OCI-LY7 (cell line): ENCODE results near the gene ARSH. TPM values are rescaled to one million over a fixed set of nuclear protein-coding genes. Genes with fewer than 3 reads are reported as not detected.
"Not testable (repeated sequence)": the region's sequence is repeated elsewhere in the genome, so short reads cannot be mapped to it uniquely, and the experiment has no call there.

ENCODE experiments used
- BruUV-seq: library from RNA; stranded (reverse); fragments of 400-500 nt; replicated peaks from 2 replicates; lab custom pipeline; 2021; lab: Mats Ljungman, UMichigan
- CTCF ChIA-PET: fragments of 300-600 bp; sonication (Branson Sonifier 250); formaldehyde crosslinking; loops from one replicate; lab custom pipeline; 2022; ENCODE audit warnings: antibody characterized with exemption; ENCODE audit not compliant: unreplicated experiment; lab: Charles Lee
- POLR2A ChIA-PET: fragments of 300-600 bp; sonication (Branson Sonifier 250); formaldehyde crosslinking; loops from one replicate; lab custom pipeline; 2022; ENCODE audit warnings: antibody characterized with exemption; lab: Charles Lee
- DNase-seq: peaks from one replicate; pipeline ENCODE4 v3.0.0-alpha.2; 2015; ENCODE audit warnings: low spot score
- H2AFZ ChIP-seq: fragments of 200-600 bp; sonication (generic), shearing (Covaris generic); 2 replicates; pipeline ENCODE4 v1.6.1; 2014; ENCODE audit warnings: mild to moderate bottlenecking, antibody characterized with exemption, low read length, moderate library complexity
- H3K27ac ChIP-seq: fragments of 200-600 bp; sonication (generic); 2 replicates; pipeline ENCODE4 v1.5.1; 2014; ENCODE audit warnings: mixed run types, low read depth, mild to moderate bottlenecking, moderate library complexity, low read length, inconsistent platforms; ENCODE audit not compliant: poor library complexity, severe bottlenecking
- H3K36me3 ChIP-seq: fragments of 200-600 bp; sonication (generic); 2 replicates; pipeline ENCODE4 v1.6.1; 2014; ENCODE audit warnings: mild to moderate bottlenecking, antibody characterized with exemption, low read length, moderate library complexity, mixed read lengths; ENCODE audit not compliant: insufficient read depth
- H3K4me1 ChIP-seq: fragments of 200-600 bp; sonication (generic); 2 replicates; pipeline ENCODE4 v1.5.1; 2014; ENCODE audit warnings: mild to moderate bottlenecking, low read length; ENCODE audit not compliant: insufficient read depth, poor library complexity, severe bottlenecking
- H3K4me2 ChIP-seq: fragments of 200-600 bp; sonication (generic); 2 replicates; pipeline ENCODE4 v1.6.1; 2014; ENCODE audit warnings: mild to moderate bottlenecking, low read length
- H3K4me3 ChIP-seq: fragments of 200-600 bp; sonication (generic); 2 replicates; pipeline ENCODE4 v1.5.1; 2014; ENCODE audit warnings: mild to moderate bottlenecking, low read depth, low read length; ENCODE audit not compliant: poor library complexity, severe bottlenecking
- H3K79me2 ChIP-seq: fragments of 200-600 bp; sonication (generic); 2 replicates; pipeline ENCODE4 v1.6.1; 2016; ENCODE audit warnings: low read depth, mild to moderate bottlenecking, low read length, moderate library complexity, mixed read lengths; ENCODE audit not compliant: insufficient read depth
- H3K9me2 ChIP-seq: fragments of 200-600 bp; sonication (generic); 2 replicates; pipeline ENCODE4 v1.6.1; 2016; ENCODE audit warnings: mild to moderate bottlenecking, low read length, mixed read lengths; ENCODE audit not compliant: insufficient read depth
- H3K9me3 ChIP-seq: fragments of 200-600 bp; sonication (generic); 2 replicates; pipeline ENCODE4 v1.6.1; 2014; ENCODE audit warnings: mild to moderate bottlenecking, mixed run types, low read length, mixed read lengths
- H4K20me1 ChIP-seq: fragments of 200-600 bp; sonication (generic); 2 replicates; pipeline ENCODE4 v1.6.1; 2014; ENCODE audit warnings: mild to moderate bottlenecking, antibody characterized with exemption, low read length, moderate library complexity, mixed read lengths; ENCODE audit not compliant: insufficient read depth
- CTCF ChIP-seq: fragments of 200-600 bp; sonication (generic); conservative IDR thresholded peaks from 2 replicates; pipeline ENCODE4 v1.5.1; 2014; ENCODE audit warnings: mild to moderate bottlenecking, antibody characterized with exemption, low read length, moderate library complexity, mixed read lengths
- EZH2phosphoT487 ChIP-seq: fragments of 200-600 bp; sonication (generic); IDR thresholded peaks from 2 replicates; pipeline ENCODE4 v1.6.1; 2018; ENCODE audit warnings: low read depth, borderline replicate concordance, mild to moderate bottlenecking, mixed run types, antibody characterized with exemption, low read length, moderate library complexity, mixed read lengths
- intact Hi-C: fragments of 100-400 bp; cut with micrococcal nuclease; formaldehyde crosslinking; loops from one replicate; pipeline ENCODE4 v1.10.0; 2022; ENCODE audit not compliant: unreplicated experiment
- total RNA-seq, 2 experiments: library from RNA; depleted of rRNA in 1 of 2; stranded (reverse); fragments of >200 nt in 1 of 2; shearing (Covaris generic) in 1 of 2; gene quantifications; 2 replicates each; pipeline ENCODE4 v1.2.3, GENCODE V29; 2014 to 2022

The ARSH gene
- total RNA-seq, 2 experiments from 2014 or later, result not detected

- Histone ChIP-seq H3K4me2 (no peak overlapping the region), H3K4me1 (no peaks in the 10 kb centered on the region), H3K27ac (no peak overlapping the region), H2AFZ (no peak overlapping the region), H3K9me3 (no peaks in the 10 kb centered on the region), H3K36me3 (no peaks in the 10 kb centered on the region), H3K9me2 (no peaks in the 10 kb centered on the region), H3K4me3 (no peak overlapping the region), H3K79me2 (no peaks in the 10 kb centered on the region), H4K20me1 (no peaks in the 10 kb centered on the region)
- intact Hi-C loops, result no loop called here
- BruUV-seq, result no TSS peak
- POLR2A ChIA-PET, result no interaction called here
- no peak for DNase-seq
- TF ChIP-seq CTCF (no peak), EZH2phosphoT487 (no peak)
- CTCF ChIA-PET, result no interaction called here
Measured at GRCh38 chrX:2962381-2962780, 44.0 kb upstream of the ARSH start.

- H3K27ac ChIP-seq, H3K4me3 ChIP-seq, H4K20me1 ChIP-seq, CTCF ChIA-PET, H3K4me1 ChIP-seq, H3K9me2 ChIP-seq, H2AFZ ChIP-seq, H3K9me3 ChIP-seq, H3K4me2 ChIP-seq, H3K36me3 ChIP-seq, BruUV-seq, intact Hi-C loops, H3K79me2 ChIP-seq, DNase-seq, POLR2A ChIA-PET: not testable (repeated sequence)
Measured at GRCh38 chrX:2963449-2963848, 42.9 kb upstream of the ARSH start.

DNA sequence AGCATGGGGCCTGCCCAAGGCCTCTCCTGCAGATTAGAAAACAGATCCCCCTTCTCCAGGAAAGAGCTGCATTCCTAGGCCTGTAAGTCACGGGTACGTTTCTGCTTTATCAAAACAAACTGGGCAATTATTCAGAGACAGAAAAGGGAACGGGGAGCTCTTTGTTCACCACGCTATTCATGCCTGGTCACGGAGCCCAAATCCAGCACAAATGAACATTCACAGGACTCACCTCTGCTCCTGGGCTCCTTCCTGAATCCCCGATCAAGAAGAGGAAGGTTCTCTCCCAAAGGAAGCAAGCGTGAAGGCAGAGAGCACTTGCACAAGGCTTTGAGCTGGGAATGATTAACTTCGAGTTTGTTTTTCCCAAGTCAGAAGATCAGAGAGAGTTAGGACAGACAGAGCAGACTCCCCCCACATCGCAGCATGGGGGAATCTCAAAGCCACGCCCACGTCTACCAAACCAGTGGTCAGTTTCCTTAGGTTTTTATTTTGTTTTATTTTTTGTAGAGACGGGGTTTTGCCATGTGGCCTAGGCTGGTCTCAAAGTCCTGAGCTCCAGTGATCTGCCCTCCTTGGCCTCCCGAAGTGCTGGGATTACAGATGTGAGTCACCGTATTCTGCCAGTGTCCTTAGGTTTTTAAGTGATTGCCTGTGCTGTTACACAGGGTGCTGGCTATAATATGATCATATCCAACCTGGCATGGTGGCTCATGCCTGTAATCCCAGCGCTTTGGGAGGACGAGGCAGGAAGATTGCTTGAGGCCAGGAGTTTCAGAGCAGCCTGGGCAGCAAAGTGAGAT lies 42.2 kb upstream of the ARSH start:
- not testable (repeated sequence) for BruUV-seq

More for the DNA sequence above, 42.2 kb upstream of the ARSH start:
- H3K4me1 ChIP-seq, H3K4me2 ChIP-seq, H3K79me2 ChIP-seq, H3K36me3 ChIP-seq, H3K4me3 ChIP-seq, intact Hi-C loops, H3K27ac ChIP-seq, CTCF ChIA-PET, POLR2A ChIA-PET, H2AFZ ChIP-seq, H3K9me3 ChIP-seq, H3K9me2 ChIP-seq, H4K20me1 ChIP-seq, DNase-seq: not testable (repeated sequence)
